CD4-positive, alpha-beta T cell treated with Interleukin-2 at 100 ng/mL for 4 hours (primary cell): ENCODE measurements around the gene SFTPB.
"Not testable (repeated sequence)": the region's sequence is repeated elsewhere in the genome, so short reads cannot be mapped to it uniquely, and the experiment has no call there.

Experiments used
- DNase-seq: peaks from one replicate; pipeline ENCODE4 v3.0.0-alpha.2; 2020; ENCODE audit warnings: low spot score

The SFTPB gene

GRCh38 chr2:85655961-85656417 is 12.0 kb downstream of the SFTPB start:
- no peak for DNase-seq

GRCh38 chr2:85653996-85654395 is 14.0 kb downstream of the SFTPB start:
- no peak for DNase-seq

- no peak for DNase-seq
These were observed 15.9 kb downstream of the SFTPB start for GRCh38 chr2:85652056-85652455.

- no peak for DNase-seq
These were observed 16.9 kb downstream of the SFTPB start for GRCh38 chr2:85651097-85651496.

GRCh38 chr2:85650456-85650855 is 17.5 kb downstream of the SFTPB start:
- DNase-seq, result no peak

- no peak for DNase-seq
These were observed 18.5 kb downstream of the SFTPB start for GRCh38 chr2:85649201-85650190.

GRCh38 chr2:85648619-85649018 is 19.4 kb downstream of the SFTPB start:
- peak; percentile 19 for DNase-seq

- DNase-seq, result no peak
These were observed 20.0 kb downstream of the SFTPB start for GRCh38 chr2:85647823-85648526.

- no peak for DNase-seq
These were observed 21.8 kb downstream of the SFTPB start for GRCh38 chr2:85646166-85646565.

- DNase-seq, result no peak
These were observed 23.1 kb downstream of the SFTPB start for GRCh38 chr2:85644909-85645308.

GRCh38 chr2:85642725-85643124 is 25.3 kb downstream of the SFTPB start:
- DNase-seq, result peak; percentile 15

- DNase-seq, result no peak
These were observed 32.4 kb downstream of the SFTPB start for GRCh38 chr2:85635636-85636035.

- DNase-seq, result no peak
These were observed 33.0 kb downstream of the SFTPB start for GRCh38 chr2:85635011-85635410.

GRCh38 chr2:85631316-85631715 is 36.7 kb downstream of the SFTPB start:
- DNase-seq, result no peak

GRCh38 chr2:85628658-85629057 is 39.3 kb downstream of the SFTPB start:
- peak; percentile 25 for DNase-seq

- DNase-seq, result no peak
These were observed 44.0 kb downstream of the SFTPB start for GRCh38 chr2:85623991-85624390.

GRCh38 chr2:85621338-85621737 is 46.7 kb downstream of the SFTPB start:
- DNase-seq, result no peak

- DNase-seq, result no peak
These were observed 48.4 kb downstream of the SFTPB start for GRCh38 chr2:85619617-85620016.

GRCh38 chr2:85617723-85618122 is 50.3 kb downstream of the SFTPB start:
- not testable (repeated sequence) for DNase-seq

GRCh38 chr2:85615413-85615728 is 52.6 kb downstream of the SFTPB start:
- DNase-seq, result no peak

GRCh38 chr2:85614757-85615156 is 53.2 kb downstream of the SFTPB start:
- not testable (repeated sequence) for DNase-seq

GRCh38 chr2:85613717-85614515 is 54.1 kb downstream of the SFTPB start:
- no peak for DNase-seq
